Mucosa of descending colon (tissue), 3 donors: ENCODE results near the gene WBP1L. TPM values are rescaled to one million over a fixed set of nuclear protein-coding genes. Genes with fewer than 3 reads are reported as not detected.
A peak's percentile ranks its signal among the peaks of the same experiment; 100 is the strongest.

ENCODE experiments used
- ATAC-seq: fragments of 200-7000 bp; cut with Tn5 transposase; one replicate; pipeline ENCODE4 v1.9.1; 2020; ENCODE audit warnings: mild to moderate bottlenecking, moderate library complexity
- DNase-seq, 3 donors: peaks; one replicate each; pipeline ENCODE4 v3.0.0-alpha.2; 2020
- H3K36me3 ChIP-seq: fragments of 200-600 bp; one replicate; pipeline ENCODE4 v1.8.0; 2021; ENCODE audit warnings: low read depth, mild to moderate bottlenecking
- H3K4me1 ChIP-seq: fragments of 200-600 bp; one replicate; pipeline ENCODE4 v1.8.0; 2021; ENCODE audit warnings: low read depth, mild to moderate bottlenecking
- H3K4me3 ChIP-seq: fragments of 200-600 bp; one replicate; pipeline ENCODE4 v1.8.0; 2021; ENCODE audit warnings: mild to moderate bottlenecking
- H3K9me3 ChIP-seq: fragments of 200-600 bp; one replicate; pipeline ENCODE4 v1.8.0; 2021; ENCODE audit warnings: mild to moderate bottlenecking
- intact Hi-C, 2 donors: fragments of 100-400 bp; cut with DNase I in 1 of 2; cut with micrococcal nuclease in 1 of 2; formaldehyde crosslinking; loops; one replicate each; pipeline versions ENCODE4 v1.11.0 to v1.11.1; 2022; cut with DNase I, micrococcal nuclease
- total RNA-seq, 3 donors: library from RNA; stranded (reverse); fragmentation: NEBNext Ultra II Directional in 2 of 3; extraction: Animal tissue kit (Norgen Biotek cat#: 25700) in 2 of 3; gene quantifications; one replicate each; pipeline versions ENCODE4 v1.2.1 to v1.2.4, GENCODE V29; 2021 to 2023
- TF ChIP-seq, protein P1 (sequence below): fragments of 200-600 bp; IDR thresholded peaks from one replicate; pipeline ENCODE4 v1.8.0; 2022; ENCODE audit warnings: antibody characterized with exemption, mild to moderate bottlenecking
- donor health status: DM: no; HTN: no; CAD: no; lungs with moderate emphysema.
- donor health status: DM: no; HTN: no; CAD: no.
- donor health status: DM: no; HTN: yes; CAD: no.

WBP1L gene
- total RNA-seq, 3 donors from 2014 or later, result 38.9 to 61.3 (median 51.0) TPM

DNA sequence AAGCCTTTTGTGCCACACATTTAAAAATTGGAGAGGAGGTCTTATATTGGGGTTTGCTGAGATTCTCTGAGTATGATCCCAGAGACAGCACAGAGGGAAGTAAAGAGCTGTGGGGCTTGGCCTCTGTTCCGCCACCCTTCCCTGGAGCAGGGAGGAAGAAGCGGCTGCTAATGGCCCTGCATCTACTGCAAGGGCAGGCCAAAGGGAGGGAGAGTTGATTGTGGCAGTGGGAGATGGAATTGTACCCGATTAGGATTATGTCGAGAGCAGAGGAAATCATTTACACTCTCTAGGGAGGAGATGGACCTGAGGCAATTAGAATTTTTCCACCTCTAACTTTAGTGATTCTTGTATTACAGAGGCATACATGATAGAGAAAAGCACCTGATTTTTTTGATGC, 64.6 kb downstream of the WBP1L start:
- ATAC-seq, result no peak
- DNase-seq, result no peak
- Histone ChIP-seq H3K36me3 (no peaks in the 10 kb centered on the region), H3K4me1 (no peaks in the 10 kb centered on the region), H3K9me3 (no peaks in the 10 kb centered on the region), H3K4me3 (no peak overlapping the region)
- intact Hi-C loops, result no loop called here
- TF ChIP-seq, protein P1, sequence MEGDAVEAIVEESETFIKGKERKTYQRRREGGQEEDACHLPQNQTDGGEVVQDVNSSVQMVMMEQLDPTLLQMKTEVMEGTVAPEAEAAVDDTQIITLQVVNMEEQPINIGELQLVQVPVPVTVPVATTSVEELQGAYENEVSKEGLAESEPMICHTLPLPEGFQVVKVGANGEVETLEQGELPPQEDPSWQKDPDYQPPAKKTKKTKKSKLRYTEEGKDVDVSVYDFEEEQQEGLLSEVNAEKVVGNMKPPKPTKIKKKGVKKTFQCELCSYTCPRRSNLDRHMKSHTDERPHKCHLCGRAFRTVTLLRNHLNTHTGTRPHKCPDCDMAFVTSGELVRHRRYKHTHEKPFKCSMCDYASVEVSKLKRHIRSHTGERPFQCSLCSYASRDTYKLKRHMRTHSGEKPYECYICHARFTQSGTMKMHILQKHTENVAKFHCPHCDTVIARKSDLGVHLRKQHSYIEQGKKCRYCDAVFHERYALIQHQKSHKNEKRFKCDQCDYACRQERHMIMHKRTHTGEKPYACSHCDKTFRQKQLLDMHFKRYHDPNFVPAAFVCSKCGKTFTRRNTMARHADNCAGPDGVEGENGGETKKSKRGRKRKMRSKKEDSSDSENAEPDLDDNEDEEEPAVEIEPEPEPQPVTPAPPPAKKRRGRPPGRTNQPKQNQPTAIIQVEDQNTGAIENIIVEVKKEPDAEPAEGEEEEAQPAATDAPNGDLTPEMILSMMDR, result no peak

DNA sequence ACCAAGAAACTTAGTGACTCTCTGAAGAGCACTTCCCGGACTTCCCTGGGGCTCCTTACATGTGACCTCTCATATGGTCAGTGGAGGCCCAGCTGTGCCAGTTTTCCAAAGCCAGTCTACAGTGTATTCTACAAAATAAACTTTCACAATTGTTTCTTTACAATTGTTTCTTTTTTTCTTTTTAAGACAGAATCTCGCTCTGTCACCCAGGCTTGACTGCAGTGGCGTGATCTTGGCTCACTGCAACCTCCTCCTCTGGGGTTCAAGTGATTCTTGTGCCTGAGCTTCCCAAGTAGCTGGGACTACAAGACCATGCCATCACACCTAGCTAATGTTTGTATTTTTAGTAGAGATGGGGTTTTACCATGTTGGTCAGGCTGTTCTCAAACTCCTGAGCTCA, 67.6 kb downstream of the WBP1L start:
- H3K4me3 ChIP-seq, result no peak overlapping the region
- H3K4me1 ChIP-seq, result peaks cover 10% of the 10 kb centered on the region
- DNase-seq, result no peak
- H3K9me3 ChIP-seq, result no peaks in the 10 kb centered on the region
- TF ChIP-seq, protein P1, result no peak
- ATAC-seq, result no peak
- H3K36me3 ChIP-seq, result no peaks in the 10 kb centered on the region
- intact Hi-C loops, result loop anchor here in 1 of 2 donors (10.0 kb wide), 1 partner anchor 67 kb away; the partner anchor contains the start of gene WBP1L

- H3K4me3 ChIP-seq, result no peak overlapping the region
- intact Hi-C loops, result loop anchor here in 1 of 2 donors (10.0 kb wide), 1 partner anchor 68 kb away; the partner anchor contains the start of gene WBP1L
- no peaks in the 10 kb centered on the region for H3K36me3 ChIP-seq
- ATAC-seq, result no peak
- TF ChIP-seq, protein P1, result no peak
- no peaks in the 10 kb centered on the region for H3K9me3 ChIP-seq
- no peak for DNase-seq
- H3K4me1 ChIP-seq, result peaks cover 10% of the 10 kb centered on the region
These were observed 68.6 kb downstream of the WBP1L start for GRCh38 chr10:102812231-102812876.

- TF ChIP-seq, protein P1, result no peak
- no peak overlapping the region for H3K4me3 ChIP-seq
- ATAC-seq (no peak), DNase-seq (no peak)
- peaks cover 10% of the 10 kb centered on the region for H3K4me1 ChIP-seq
- H3K9me3 ChIP-seq, result no peaks in the 10 kb centered on the region
- intact Hi-C loops, result loop anchor here in 1 of 2 donors (10.0 kb wide), 1 partner anchor 68 kb away; the partner anchor contains the start of gene WBP1L
- no peaks in the 10 kb centered on the region for H3K36me3 ChIP-seq
These were observed 69.3 kb downstream of the WBP1L start for GRCh38 chr10:102813017-102813541.

- no peak overlapping the region for H3K4me3 ChIP-seq
- no peaks in the 10 kb centered on the region for H3K36me3 ChIP-seq
- TF ChIP-seq, protein P1, result no peak
- intact Hi-C loops, result loop anchor here in 1 of 2 donors (10.0 kb wide), 1 partner anchor 69 kb away; the partner anchor contains the start of gene WBP1L
- peak; percentile 64 to 71 (median 66) for DNase-seq
- H3K4me1 ChIP-seq, result peaks cover 10% of the 10 kb centered on the region
- no peaks in the 10 kb centered on the region for H3K9me3 ChIP-seq
- peak; percentile 90 for ATAC-seq
These were observed 70.1 kb downstream of the WBP1L start for GRCh38 chr10:102813734-102814452.
